Panc1 (cell line): ENCODE measurements around the gene SCGB1D1.

Experiments used
- CTCF ChIP-seq: fragments of 450-650 bp; IDR thresholded peaks from 2 replicates; pipeline ENCODE4 v1.5.1; 2017; ENCODE audit warnings: mild to moderate bottlenecking
- REST ChIP-seq, 2 experiments: IDR thresholded peaks; 2 replicates each; pipeline ENCODE4 v1.6.1; 2011 to 2012; ENCODE audit warnings: low read depth in 2 of 2, control low read depth in 1 of 2, low read length in 1 of 2, mild to moderate bottlenecking in 1 of 2, moderate library complexity in 1 of 2; ENCODE audit not compliant: insufficient read depth in 1 of 2

GRCh38 chr11:62142043-62142375, 48.0 kb upstream of the SCGB1D1 start:
- TF ChIP-seq REST (IDR thresholded peaks at IDR 0.05; ENCODE audit: insufficient read depth in 1 of 2, low read depth in 2 of 2, low read length in 1 of 2) = no peak
- TF ChIP-seq CTCF = no peak
